CD8-positive, alpha-beta memory T cell (primary cell): Measurements from ENCODE around the gene CEACAM19. TPM values are rescaled to one million over a fixed set of nuclear protein-coding genes. Genes with fewer than 3 reads are reported as not detected.
"Not testable (repeated sequence)": the region's sequence is repeated elsewhere in the genome, so short reads cannot be mapped to it uniquely, and the experiment has no call there.

Experiments used
- CTCF ChIA-PET: fragments of 350-600 bp; sonication (Branson Sonifier 250); formaldehyde crosslinking; loops from one replicate; lab custom pipeline; 2021; ENCODE audit warnings: antibody characterized with exemption; lab: Charles Lee
- POLR2A ChIA-PET: fragments of 350-600 bp; sonication (Branson Sonifier 250); formaldehyde crosslinking; loops from one replicate; lab custom pipeline; 2021; ENCODE audit warnings: antibody characterized with exemption; lab: Charles Lee
- DNase-seq, 5 donors: peaks; one replicate each; pipeline versions ENCODE4 v3.0.0 to v3.0.0-alpha.2; 2020 to 2022; ENCODE audit warnings: mixed read lengths in 1 of 5
- H3K27ac ChIP-seq: one replicate; pipeline ENCODE4 v1.7.0; 2013; ENCODE audit warnings: low read depth, mild to moderate bottlenecking, low read length, moderate library complexity
- H3K27me3 ChIP-seq: 2 replicates; pipeline ENCODE4 v1.7.0; 2013; ENCODE audit warnings: low read length, mild to moderate bottlenecking; ENCODE audit not compliant: insufficient read depth, poor library complexity, severe bottlenecking
- H3K36me3 ChIP-seq: 2 replicates; pipeline ENCODE4 v1.7.0; 2013; ENCODE audit warnings: mild to moderate bottlenecking, low read length, moderate library complexity; ENCODE audit not compliant: insufficient read depth
- H3K4me1 ChIP-seq: 2 replicates; pipeline ENCODE4 v1.7.0; 2013; ENCODE audit warnings: mild to moderate bottlenecking, low read length, moderate library complexity; ENCODE audit not compliant: insufficient read depth
- H3K4me3 ChIP-seq: 2 replicates; pipeline ENCODE4 v1.7.0; 2013; ENCODE audit warnings: mild to moderate bottlenecking, low read length
- H3K9me3 ChIP-seq: 2 replicates; pipeline ENCODE4 v1.7.0; 2013; ENCODE audit warnings: mild to moderate bottlenecking, low read length
- H3K27ac Mint-ChIP-seq, 8 donors: one replicate each; pipeline ENCODE4 v1.8.0; 2020 to 2021; ENCODE audit warnings: mixed read lengths in 8 of 8, mild to moderate bottlenecking in 6 of 8, inconsistent platforms in 3 of 8, moderate library complexity in 3 of 8
- H3K27me3 Mint-ChIP-seq, 2 donors: one replicate each; pipeline ENCODE4 v1.8.0; 2020 to 2021; ENCODE audit warnings: mixed read lengths in 2 of 2, mild to moderate bottlenecking in 1 of 2, moderate library complexity in 1 of 2
- H3K36me3 Mint-ChIP-seq, 3 donors: one replicate each; pipeline ENCODE4 v1.8.0; 2020 to 2021; ENCODE audit warnings: mixed read lengths in 3 of 3, inconsistent platforms in 1 of 3, mild to moderate bottlenecking in 1 of 3
- H3K4me1 Mint-ChIP-seq, 3 donors: one replicate each; pipeline ENCODE4 v1.8.0; 2020 to 2021; ENCODE audit warnings: mixed read lengths in 3 of 3, inconsistent platforms in 1 of 3, mild to moderate bottlenecking in 1 of 3
- H3K4me3 Mint-ChIP-seq, 7 donors: one replicate each; pipeline ENCODE4 v1.8.0; 2020 to 2021; ENCODE audit warnings: mixed read lengths in 7 of 7, mild to moderate bottlenecking in 6 of 7, moderate library complexity in 4 of 7, inconsistent platforms in 2 of 7
- H3K9me3 Mint-ChIP-seq, 5 donors: one replicate each; pipeline ENCODE4 v1.8.0; 2020 to 2022; ENCODE audit warnings: mixed read lengths in 5 of 5, mild to moderate bottlenecking in 3 of 5, moderate library complexity in 2 of 5, inconsistent platforms in 1 of 5
- polyA plus RNA-seq: library from polyadenylated mRNA; unstranded; fragments of 300-500 nt; fragmentation: Illumina TruSeq; gene quantifications from one replicate; pipeline ENCODE4 v1.2.3, GENCODE V29; 2021
- total RNA-seq, 2 experiments: library from RNA; stranded (reverse); gene quantifications; one replicate each; pipeline ENCODE4 v1.2.3, GENCODE V29; 2021

The CEACAM19 gene
- total and polyA plus RNA-seq, 3 experiments from 2014 or later = 0.18 to 0.24 TPM; not detected in 1

GRCh38 chr19:44719262-44719701, 48.0 kb downstream of the CEACAM19 start:
- Mint-ChIP-seq H3K9me3 (peaks cover 0 to 11% (median 6%) of the 10 kb centered on the region in 5 donors), H3K36me3 (peaks cover 0 to 5% (median 0%) of the 10 kb centered on the region in 3 donors), H3K4me3 (no peak overlapping the region), H3K4me1 (peaks cover 7 to 21% (median 9%) of the 10 kb centered on the region in 3 donors), H3K27ac (no peak overlapping the region), H3K27me3 (peaks cover 0 to 4% of the 10 kb centered on the region in 2 donors)
- H3K4me3 ChIP-seq = no peak overlapping the region
- H3K27ac ChIP-seq = no peak overlapping the region
- no peaks in the 10 kb centered on the region for H3K36me3 ChIP-seq
- no peaks in the 10 kb centered on the region for H3K9me3 ChIP-seq
- ChIA-PET CTCF (interaction anchor here (7.4 kb wide), 1 partner anchor 50 kb away, joined by 299 read pairs; no protein-coding TSS in a partner anchor), POLR2A (no interaction called here)
- DNase-seq = no peak
- no peaks in the 10 kb centered on the region for H3K27me3 ChIP-seq
- H3K4me1 ChIP-seq = peaks cover 17% of the 10 kb centered on the region

DNA sequence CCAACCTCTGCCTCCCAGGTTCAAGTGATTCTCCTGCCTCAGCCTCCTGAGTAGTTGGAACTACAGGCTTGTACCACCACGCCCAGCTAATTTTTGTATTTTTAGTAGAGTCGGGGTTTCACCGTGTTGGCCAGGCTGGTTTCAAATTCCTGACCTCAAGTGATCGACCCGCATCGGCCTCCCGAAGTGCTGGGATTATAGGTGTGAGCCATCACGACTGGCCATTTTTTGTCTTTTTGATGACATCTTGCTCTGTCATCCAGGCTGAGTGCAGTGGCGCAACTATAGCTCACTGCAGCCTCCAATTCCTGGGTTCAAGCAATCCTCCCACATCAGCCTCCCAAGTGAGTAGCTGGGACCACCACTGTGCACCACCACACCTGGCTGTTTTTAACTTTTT, 49.1 kb downstream of the CEACAM19 start:
- H3K27ac Mint-ChIP-seq, H3K27ac ChIP-seq, H3K27me3 ChIP-seq, H3K27me3 Mint-ChIP-seq, H3K9me3 Mint-ChIP-seq, H3K4me3 Mint-ChIP-seq, H3K36me3 ChIP-seq, H3K36me3 Mint-ChIP-seq, H3K4me3 ChIP-seq, DNase-seq, POLR2A ChIA-PET, H3K9me3 ChIP-seq: not testable (repeated sequence)
- peaks cover 10 to 23% (median 12%) of the 10 kb centered on the region in 3 donors for H3K4me1 Mint-ChIP-seq
- CTCF ChIA-PET = interaction anchor here (4.1 to 7.4 kb wide), 2 partner anchors 31 to 48 kb away, joined by 32 to 299 read pairs; no protein-coding TSS in a partner anchor
- peaks cover 19% of the 10 kb centered on the region for H3K4me1 ChIP-seq

DNA sequence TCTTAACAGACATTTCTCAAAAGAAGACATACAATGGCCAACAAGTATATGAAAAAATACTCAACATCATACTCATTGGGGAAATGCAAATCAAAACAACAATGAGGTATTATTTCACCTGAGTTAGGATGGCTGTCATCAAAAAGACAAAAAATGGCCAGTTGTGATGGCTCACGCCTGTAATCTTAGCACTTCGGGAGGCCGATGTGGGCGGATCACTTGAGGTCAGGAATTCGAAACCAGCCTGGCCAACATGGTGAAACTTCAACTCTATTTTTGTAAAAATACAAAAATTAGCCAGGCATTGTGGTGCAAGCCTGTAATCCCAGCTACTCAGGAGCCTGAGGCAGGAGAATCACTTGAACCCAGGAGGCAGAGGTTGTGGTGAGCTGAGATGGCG, 49.7 kb downstream of the CEACAM19 start:
- Histone ChIP-seq H3K9me3 (no peaks in the 10 kb centered on the region), H3K27me3 (no peaks in the 10 kb centered on the region), H3K4me1 (peaks cover 19% of the 10 kb centered on the region), H3K4me3 (no peak overlapping the region), H3K36me3 (no peaks in the 10 kb centered on the region), H3K27ac (no peak overlapping the region)
- H3K27me3 Mint-ChIP-seq = peaks cover 0 to 4% of the 10 kb centered on the region in 2 donors
- H3K36me3 Mint-ChIP-seq = no peaks in the 10 kb centered on the region
- POLR2A ChIA-PET = no interaction called here
- DNase-seq = no peak
- H3K9me3 Mint-ChIP-seq = no peaks in the 10 kb centered on the region
- peaks cover 10 to 23% (median 12%) of the 10 kb centered on the region in 3 donors for H3K4me1 Mint-ChIP-seq
- H3K4me3 Mint-ChIP-seq = no peak overlapping the region
- CTCF ChIA-PET = interaction anchor here (0.7 to 7.4 kb wide), 5 partner anchors 18 to 66 kb away, joined by 3 to 299 read pairs (median 3); no protein-coding TSS in a partner anchor
- H3K27ac Mint-ChIP-seq = no peak overlapping the region

GRCh38 chr19:44721369-44721768, 50.1 kb downstream of the CEACAM19 start:
- H3K27ac ChIP-seq, H3K4me3 ChIP-seq, H3K9me3 Mint-ChIP-seq, H3K36me3 ChIP-seq, DNase-seq, H3K27me3 Mint-ChIP-seq, H3K27me3 ChIP-seq, H3K4me3 Mint-ChIP-seq, POLR2A ChIA-PET, H3K9me3 ChIP-seq, H3K27ac Mint-ChIP-seq, H3K36me3 Mint-ChIP-seq: not testable (repeated sequence)
- H3K4me1 Mint-ChIP-seq = peaks cover 10 to 23% (median 12%) of the 10 kb centered on the region in 3 donors
- CTCF ChIA-PET = interaction anchor here (0.7 to 7.4 kb wide), 5 partner anchors 18 to 67 kb away, joined by 3 to 299 read pairs (median 3); no protein-coding TSS in a partner anchor
- H3K4me1 ChIP-seq = peaks cover 19% of the 10 kb centered on the region

DNA sequence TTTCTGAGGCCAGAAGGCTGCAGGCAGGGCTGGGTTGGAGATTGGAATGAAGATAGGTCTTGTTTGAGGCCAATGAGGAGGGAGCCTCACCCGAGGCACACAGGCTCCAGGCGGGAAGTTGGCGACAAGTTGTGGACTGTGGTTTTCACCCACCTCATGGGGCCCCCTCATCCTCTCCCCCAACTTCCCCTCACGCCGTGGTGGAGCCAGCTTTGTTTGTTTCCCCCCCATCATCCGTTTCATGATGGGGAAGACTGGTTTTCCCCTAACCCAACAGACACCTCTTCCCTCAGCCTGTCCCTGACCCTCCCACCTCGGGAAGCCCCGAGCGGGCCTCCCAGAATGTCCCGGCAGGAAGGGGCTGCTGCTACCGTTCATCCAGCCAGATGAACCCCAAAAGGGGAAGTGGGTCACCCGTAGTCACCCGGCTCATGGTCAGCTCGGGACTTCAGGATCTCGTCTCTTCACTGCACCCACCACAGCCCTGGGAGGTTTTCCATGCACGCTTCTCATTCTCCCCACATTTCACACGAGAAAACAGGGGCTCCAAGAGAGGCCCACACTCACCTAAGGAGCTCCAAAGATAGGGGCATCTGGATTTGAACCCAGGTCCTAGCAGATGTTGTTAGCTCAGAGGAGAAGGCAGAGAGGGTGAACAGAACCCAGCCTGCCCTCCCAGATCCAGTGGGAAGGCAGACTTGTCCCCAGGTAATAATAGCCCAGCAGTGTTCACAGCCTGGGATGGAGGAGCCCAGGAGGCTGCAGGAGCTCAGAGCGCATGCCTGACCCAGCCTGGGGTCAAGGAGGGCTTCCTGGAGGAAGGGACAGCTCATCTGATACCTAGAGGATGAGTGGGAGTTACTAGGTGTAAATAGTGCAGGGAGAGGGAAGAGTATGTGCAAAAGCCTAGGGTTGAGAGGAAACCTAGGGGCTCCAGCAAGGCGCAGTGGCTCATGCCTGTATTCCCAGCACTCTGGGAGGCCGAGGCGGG, 51.1 kb downstream of the CEACAM19 start:
- ChIA-PET CTCF (interaction anchor here (0.6 to 7.4 kb wide), 16 partner anchors 8 to 181 kb away, joined by 3 to 299 read pairs (median 7); no protein-coding TSS in a partner anchor), POLR2A (interaction anchor here (2.9 kb wide), 1 partner anchor 48 kb away, joined by 18 read pairs; no protein-coding TSS in a partner anchor)

GRCh38 chr19:44723299-44723951, 52.1 kb downstream of the CEACAM19 start:
- Histone ChIP-seq H3K9me3 (no peaks in the 10 kb centered on the region), H3K4me3 (no peak overlapping the region), H3K27me3 (no peaks in the 10 kb centered on the region), H3K36me3 (no peaks in the 10 kb centered on the region), H3K27ac (no peak overlapping the region), H3K4me1 (peaks cover 19% of the 10 kb centered on the region)
- H3K4me1 Mint-ChIP-seq = peaks cover 16 to 31% (median 21%) of the 10 kb centered on the region in 3 donors
- H3K27me3 Mint-ChIP-seq = peaks cover 0 to 3% of the 10 kb centered on the region in 2 donors
- no peak for DNase-seq
- H3K4me3 Mint-ChIP-seq = no peak overlapping the region
- no peaks in the 10 kb centered on the region for H3K36me3 Mint-ChIP-seq
- ChIA-PET POLR2A (interaction anchor here (0.5 to 2.9 kb wide), 4 partner anchors 10 to 511 kb away, joined by 3 to 18 read pairs (median 4); partner anchors contain the start of gene ZNF227), CTCF (interaction anchor here (0.9 to 7.4 kb wide), 24 partner anchors 9 to 180 kb away, joined by 3 to 299 read pairs (median 6); no protein-coding TSS in a partner anchor)
- no peaks in the 10 kb centered on the region for H3K9me3 Mint-ChIP-seq
- no peak overlapping the region for H3K27ac Mint-ChIP-seq

More for the DNA sequence above, 51.1 kb downstream of the CEACAM19 start:
- Mint-ChIP-seq H3K27ac (peak overlapping the region in 2 of 8 donors; percentile 29 to 35), H3K4me1 (peaks cover 10 to 23% (median 12%) of the 10 kb centered on the region in 3 donors), H3K9me3 (no peaks in the 10 kb centered on the region), H3K4me3 (no peak overlapping the region), H3K36me3 (no peaks in the 10 kb centered on the region), H3K27me3 (peaks cover 0 to 4% of the 10 kb centered on the region in 2 donors)
- peak in 1 of 5 donors; percentile 13 for DNase-seq
- Histone ChIP-seq H3K4me1 (peaks cover 19% of the 10 kb centered on the region), H3K36me3 (no peaks in the 10 kb centered on the region), H3K4me3 (no peak overlapping the region), H3K27ac (no peak overlapping the region), H3K27me3 (no peaks in the 10 kb centered on the region), H3K9me3 (no peaks in the 10 kb centered on the region)

DNA sequence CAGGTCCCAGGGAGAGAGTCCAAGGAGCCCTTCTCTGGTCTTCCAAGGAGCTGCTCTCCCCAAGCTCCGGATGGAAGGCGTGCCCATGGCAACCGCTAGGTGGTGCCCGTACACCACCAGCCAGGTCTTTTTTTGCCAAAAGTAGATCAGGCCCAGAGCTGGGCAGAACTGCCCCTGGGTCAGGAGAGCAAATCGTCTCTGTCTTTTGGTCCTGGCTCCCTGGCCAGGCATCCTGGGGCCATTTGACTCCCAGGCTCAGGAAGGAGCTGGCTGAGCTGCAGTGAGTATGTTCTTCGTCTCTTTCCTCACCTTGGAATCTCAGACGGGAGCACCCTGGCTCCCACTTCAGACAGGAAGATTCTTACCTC, 52.7 kb downstream of the CEACAM19 start:
- H3K4me3 Mint-ChIP-seq = no peak overlapping the region
- Histone ChIP-seq H3K27me3 (no peaks in the 10 kb centered on the region), H3K9me3 (no peaks in the 10 kb centered on the region), H3K4me3 (no peak overlapping the region), H3K4me1 (peaks cover 19% of the 10 kb centered on the region), H3K27ac (no peak overlapping the region), H3K36me3 (no peaks in the 10 kb centered on the region)
- H3K9me3 Mint-ChIP-seq = no peaks in the 10 kb centered on the region
- peaks cover 16 to 31% (median 21%) of the 10 kb centered on the region in 3 donors for H3K4me1 Mint-ChIP-seq
- peak overlapping the region in 5 of 8 donors; percentile 13 to 81 (median 23) for H3K27ac Mint-ChIP-seq
- POLR2A ChIA-PET = interaction anchor here (0.5 to 2.9 kb wide), 4 partner anchors 10 to 511 kb away, joined by 3 to 18 read pairs (median 4); partner anchors contain the start of gene ZNF227
- CTCF ChIA-PET = interaction anchor here (0.9 to 7.4 kb wide), 24 partner anchors 9 to 180 kb away, joined by 3 to 299 read pairs (median 6); no protein-coding TSS in a partner anchor
- H3K36me3 Mint-ChIP-seq = no peaks in the 10 kb centered on the region
- H3K27me3 Mint-ChIP-seq = peaks cover 0 to 3% of the 10 kb centered on the region in 2 donors
- peak; percentile 67 to 85 (median 77) for DNase-seq
